ENCODE data around the gene B2M. TPM values are rescaled to one million over a fixed set of nuclear protein-coding genes. Genes with fewer than 3 reads are reported as not detected.

The B2M gene
- total and polyA plus RNA-seq, 10 of the 15 experiments (the other 5 are each of a cell fraction or from before 2014, with no cell fraction given), result 2,901 to 22,794 (median 8,374) TPM

- TF ChIP-seq NR2C1 (IDR thresholded peaks at IDR 0.05) (peak; percentile 63), PAX8 (IDR thresholded peaks at IDR 0.05) (no peak), SMARCA5 (IDR thresholded peaks at IDR 0.05) (peak; percentile 86), TCF12 (IDR thresholded peaks at IDR 0.05; ENCODE audit: low read depth, low read length) (no peak), POLR2AphosphoS2 (IDR thresholded peaks at IDR 0.05; ENCODE audit: low read depth, low read length) (peak; percentile 86; the same call in 1 of the 2 replicates), MYB (IDR thresholded peaks at IDR 0.05; ENCODE audit: borderline replicate concordance, low read depth, low read length) (no peak), MLLT1 (IDR thresholded peaks at IDR 0.05) (peak; percentile 68; the same call in 1 of the 2 replicates), FOS (IDR thresholded peaks at IDR 0.05; ENCODE audit: borderline replicate concordance, extremely low read depth, insufficient read length) (no peak), IRF4 (IDR thresholded peaks at IDR 0.05; ENCODE audit: low read depth, low read length) (peak; percentile 30; the same call in 1 of the 2 replicates), TARDBP (IDR thresholded peaks at IDR 0.05; ENCODE audit: borderline replicate concordance) (peak; percentile 74), YBX1 (IDR thresholded peaks at IDR 0.05) (no peak), ETV6 (conservative IDR thresholded peaks at IDR 0.05 in 1 of 2, IDR thresholded peaks at IDR 0.05 in 1 of 2; ENCODE audit: borderline replicate concordance in 1 of 2, low read depth in 1 of 2) (no peak; a peak in 1 of 4 replicates), RAD51 (IDR thresholded peaks at IDR 0.05) (peak; percentile 88), SPI1 (IDR thresholded peaks at IDR 0.05; ENCODE audit: borderline replicate concordance, insufficient read depth, low read depth, low read length) (peak; percentile 40; the same call in 1 of the 2 replicates), BRCA1 (IDR thresholded peaks at IDR 0.05; ENCODE audit: low read depth, low read length) (no peak), DPF2 (IDR thresholded peaks at IDR 0.05) (peak; percentile 76), POU2F2 (IDR thresholded peaks at IDR 0.05; ENCODE audit: borderline replicate concordance, low read depth, low read length) (peak; percentile 56; the same call in 1 of the 3 replicates), CTCF (IDR thresholded peaks at IDR 0.05 in 2 of 3, conservative IDR thresholded peaks at IDR 0.05 in 1 of 3; ENCODE audit: control insufficient read depth in 2 of 3, extremely low read depth in 1 of 3, insufficient read depth in 1 of 3, low read depth in 3 of 3, low read length in 3 of 3) (peak; percentile 89 to 99 (median 97); a peak in 5 of 6 replicates), FOXK2 (IDR thresholded peaks at IDR 0.05) (no peak), SUPT20H (IDR thresholded peaks at IDR 0.05; ENCODE audit: borderline replicate concordance, control insufficient read depth, low read depth, low read length) (no peak), KAT2A (conservative IDR thresholded peaks at IDR 0.05; ENCODE audit: control insufficient read depth, low read depth, low read length) (no peak), ATF3 (IDR thresholded peaks at IDR 0.05; ENCODE audit: borderline replicate concordance, extremely low read depth, low read depth, low read length) (peak; percentile 35; the same call in 1 of the 2 replicates), NFXL1 (IDR thresholded peaks at IDR 0.05; ENCODE audit: borderline replicate concordance) (no peak), STAT1 (conservative IDR thresholded peaks at IDR 0.05) (no peak), CHD1 (IDR thresholded peaks at IDR 0.05; ENCODE audit: low read depth, low read length) (no peak), SP1 (IDR thresholded peaks at IDR 0.05; ENCODE audit: low read depth, low read length) (peak; percentile 8), RAD21 (IDR thresholded peaks at IDR 0.05; ENCODE audit: insufficient read depth, low read depth, low read length) (peak; percentile 81)
Measured at GRCh38 chr15:44663410-44664308, 47.7 kb upstream of the B2M start, which contains the start of gene SPG11 (continued).
